ENCODE measurements around the gene MYL11. TPM values are rescaled to one million over a fixed set of nuclear protein-coding genes. Genes with fewer than 3 reads are reported as not detected.

Gene MYL11
- total RNA-seq, 1 experiment from 2014 or later: not detected

DNA sequence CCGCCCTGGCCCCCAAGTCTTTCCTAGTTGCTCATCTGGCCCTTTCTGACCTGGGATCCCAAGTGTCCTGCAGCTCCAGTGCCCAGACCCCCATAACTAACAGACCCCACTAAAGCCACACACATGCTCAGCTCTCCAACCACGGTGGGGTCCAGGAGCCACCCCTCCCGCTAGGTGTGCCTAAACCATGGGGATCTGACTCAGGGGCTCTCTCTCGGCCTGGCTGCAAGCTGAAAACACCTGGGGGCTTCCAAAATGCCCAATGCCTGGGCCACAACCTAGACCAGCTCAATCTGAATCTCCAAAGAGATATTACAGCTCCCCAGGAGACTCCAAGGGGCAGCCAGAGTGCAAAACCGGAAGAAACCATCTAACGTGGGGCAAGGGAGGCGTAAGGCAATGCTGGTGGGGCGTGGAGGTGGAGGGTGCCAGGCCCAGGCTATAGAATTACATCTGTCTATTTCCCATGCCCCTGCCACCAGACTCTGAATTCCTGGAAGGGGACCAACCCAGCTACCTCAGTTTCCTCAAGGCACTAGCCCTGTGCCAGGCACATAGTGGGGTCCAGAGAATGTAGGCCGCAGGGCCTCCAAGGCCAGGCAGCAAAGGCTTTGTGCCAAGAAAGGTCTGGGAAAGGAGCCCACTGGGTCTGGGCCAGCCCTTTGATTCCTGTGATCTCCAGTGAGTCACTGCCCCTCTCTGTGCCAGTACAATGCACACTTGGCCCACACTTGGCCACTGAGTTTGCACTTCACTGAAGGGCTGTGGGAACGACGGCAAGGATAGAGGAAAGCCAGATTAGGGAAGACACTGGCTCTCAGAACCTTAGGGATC is 22.8 kb upstream of the MYL11 start:
- BruUV-seq (replicated peaks): no TSS peak
- no peak overlapping the region for H3K4me3 ChIP-seq (ENCODE audit: low read depth in 2 of 2, low read length in 2 of 2)
- H3K36me3 ChIP-seq (ENCODE audit: control insufficient read depth, insufficient read depth, low read length): peaks cover 5% of the 10 kb centered on the region
- ChIA-PET POLR2A (interaction anchor here (0.6 kb wide), 1 partner anchor 17 kb away, joined by 11 read pairs; no protein-coding TSS in a partner anchor), CTCF (no interaction called here)
- peaks cover 43% of the 10 kb centered on the region for H3K4me1 ChIP-seq (ENCODE audit: control insufficient read depth, insufficient read depth, low read length)
- no peak for DNase-seq (ENCODE audit: low read depth, low spot score)
- in situ Hi-C loops (cut with HindIII; ENCODE audit: low pct_unique_long_range_greater_than_20kb, low sequenced_read_pairs) (no loop called here), intact Hi-C loops (cut with micrococcal nuclease; ENCODE audit: unreplicated experiment) (no loop called here)
- ATAC-seq: no peak
- H3K27me3 ChIP-seq (ENCODE audit: control insufficient read depth, insufficient read depth, low read length): no peaks in the 10 kb centered on the region
- H3K9me3 ChIP-seq (ENCODE audit: control insufficient read depth, insufficient read depth, low read depth, low read length): no peaks in the 10 kb centered on the region
- H3K27ac ChIP-seq (ENCODE audit: low read length): peak overlapping the region; percentile 68
- TF ChIP-seq TCF7L2 (IDR thresholded peaks at IDR 0.05; ENCODE audit: low read depth, low read length): peak; percentile 97
- no peak for TF ChIP-seq CTCF (IDR thresholded peaks at IDR 0.05)

GRCh38 chr16:30352488-30353401 is 21.9 kb upstream of the MYL11 start:
- Histone ChIP-seq H3K27ac (ENCODE audit: low read length) (peak overlapping the region; percentile 68), H3K27me3 (ENCODE audit: control insufficient read depth, insufficient read depth, low read length) (no peaks in the 10 kb centered on the region), H3K4me1 (ENCODE audit: control insufficient read depth, insufficient read depth, low read length) (peaks cover 49% of the 10 kb centered on the region), H3K36me3 (ENCODE audit: control insufficient read depth, insufficient read depth, low read length) (peaks cover 5% of the 10 kb centered on the region), H3K9me3 (ENCODE audit: control insufficient read depth, insufficient read depth, low read depth, low read length) (no peaks in the 10 kb centered on the region), H3K4me3 (ENCODE audit: low read depth in 2 of 2, low read length in 2 of 2) (no peak overlapping the region)
- TF ChIP-seq SIN3A (IDR thresholded peaks at IDR 0.05; ENCODE audit: borderline replicate concordance, insufficient read depth, low read depth, low read length): no peak
- TF ChIP-seq, protein P1, sequence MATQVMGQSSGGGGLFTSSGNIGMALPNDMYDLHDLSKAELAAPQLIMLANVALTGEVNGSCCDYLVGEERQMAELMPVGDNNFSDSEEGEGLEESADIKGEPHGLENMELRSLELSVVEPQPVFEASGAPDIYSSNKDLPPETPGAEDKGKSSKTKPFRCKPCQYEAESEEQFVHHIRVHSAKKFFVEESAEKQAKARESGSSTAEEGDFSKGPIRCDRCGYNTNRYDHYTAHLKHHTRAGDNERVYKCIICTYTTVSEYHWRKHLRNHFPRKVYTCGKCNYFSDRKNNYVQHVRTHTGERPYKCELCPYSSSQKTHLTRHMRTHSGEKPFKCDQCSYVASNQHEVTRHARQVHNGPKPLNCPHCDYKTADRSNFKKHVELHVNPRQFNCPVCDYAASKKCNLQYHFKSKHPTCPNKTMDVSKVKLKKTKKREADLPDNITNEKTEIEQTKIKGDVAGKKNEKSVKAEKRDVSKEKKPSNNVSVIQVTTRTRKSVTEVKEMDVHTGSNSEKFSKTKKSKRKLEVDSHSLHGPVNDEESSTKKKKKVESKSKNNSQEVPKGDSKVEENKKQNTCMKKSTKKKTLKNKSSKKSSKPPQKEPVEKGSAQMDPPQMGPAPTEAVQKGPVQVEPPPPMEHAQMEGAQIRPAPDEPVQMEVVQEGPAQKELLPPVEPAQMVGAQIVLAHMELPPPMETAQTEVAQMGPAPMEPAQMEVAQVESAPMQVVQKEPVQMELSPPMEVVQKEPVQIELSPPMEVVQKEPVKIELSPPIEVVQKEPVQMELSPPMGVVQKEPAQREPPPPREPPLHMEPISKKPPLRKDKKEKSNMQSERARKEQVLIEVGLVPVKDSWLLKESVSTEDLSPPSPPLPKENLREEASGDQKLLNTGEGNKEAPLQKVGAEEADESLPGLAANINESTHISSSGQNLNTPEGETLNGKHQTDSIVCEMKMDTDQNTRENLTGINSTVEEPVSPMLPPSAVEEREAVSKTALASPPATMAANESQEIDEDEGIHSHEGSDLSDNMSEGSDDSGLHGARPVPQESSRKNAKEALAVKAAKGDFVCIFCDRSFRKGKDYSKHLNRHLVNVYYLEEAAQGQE (IDR thresholded peaks at IDR 0.05; ENCODE audit: insufficient read depth in 1 of 2, low read depth in 2 of 2, low read length in 1 of 2): no peak
- no peak for ATAC-seq
- in situ Hi-C loops (cut with HindIII; ENCODE audit: low pct_unique_long_range_greater_than_20kb, low sequenced_read_pairs): no loop called here
- intact Hi-C loops (cut with micrococcal nuclease; ENCODE audit: unreplicated experiment): no loop called here
- ChIA-PET POLR2A (interaction anchor here (0.6 kb wide), 1 partner anchor 18 kb away, joined by 11 read pairs; no protein-coding TSS in a partner anchor), CTCF (no interaction called here)
- no peak for DNase-seq (ENCODE audit: low read depth, low spot score)
- no TSS peak for BruUV-seq (replicated peaks)
